AG04449 (cell line): ENCODE data around the gene SORBS1.
A peak's percentile ranks its signal among the peaks of the same experiment; 100 is the strongest.

Experiments used
- CTCF ChIA-PET: fragments of 350-600 bp; formaldehyde crosslinking; extraction: SDS; loops from one replicate; lab custom pipeline; 2021; ENCODE audit warnings: antibody characterized with exemption; lab: Yijun Ruan, JAX
- POLR2A ChIA-PET: fragments of 400-600, 350-600 bp; formaldehyde crosslinking; extraction: SDS; loops from one replicate; lab custom pipeline; 2020; ENCODE audit warnings: antibody characterized with exemption, inconsistent platforms; lab: Yijun Ruan, JAX
- DNase-seq: peaks from one replicate; pipeline ENCODE4 v3.0.0-alpha.2; 2010; ENCODE audit warnings: low read depth, low spot score
- H3K4me3 ChIP-seq: 2 replicates; pipeline ENCODE4 v1.5.1; 2011; ENCODE audit warnings: low read depth, mild to moderate bottlenecking, control low read depth, low read length
- TF ChIP-seq, protein P1 (sequence below): IDR thresholded peaks from one replicate; pipeline ENCODE4 v1.5.1; 2011; ENCODE audit warnings: mild to moderate bottlenecking, moderate library complexity, low read length, control low read depth, inconsistent platforms; ENCODE audit not compliant: insufficient read depth; ENCODE audit errors: missing control alignments

Gene SORBS1

GRCh38 chr10:95275726-95276366 is 285.3 kb downstream of the SORBS1 start:
- H3K4me3 ChIP-seq = no peak overlapping the region
- TF ChIP-seq, protein P1, sequence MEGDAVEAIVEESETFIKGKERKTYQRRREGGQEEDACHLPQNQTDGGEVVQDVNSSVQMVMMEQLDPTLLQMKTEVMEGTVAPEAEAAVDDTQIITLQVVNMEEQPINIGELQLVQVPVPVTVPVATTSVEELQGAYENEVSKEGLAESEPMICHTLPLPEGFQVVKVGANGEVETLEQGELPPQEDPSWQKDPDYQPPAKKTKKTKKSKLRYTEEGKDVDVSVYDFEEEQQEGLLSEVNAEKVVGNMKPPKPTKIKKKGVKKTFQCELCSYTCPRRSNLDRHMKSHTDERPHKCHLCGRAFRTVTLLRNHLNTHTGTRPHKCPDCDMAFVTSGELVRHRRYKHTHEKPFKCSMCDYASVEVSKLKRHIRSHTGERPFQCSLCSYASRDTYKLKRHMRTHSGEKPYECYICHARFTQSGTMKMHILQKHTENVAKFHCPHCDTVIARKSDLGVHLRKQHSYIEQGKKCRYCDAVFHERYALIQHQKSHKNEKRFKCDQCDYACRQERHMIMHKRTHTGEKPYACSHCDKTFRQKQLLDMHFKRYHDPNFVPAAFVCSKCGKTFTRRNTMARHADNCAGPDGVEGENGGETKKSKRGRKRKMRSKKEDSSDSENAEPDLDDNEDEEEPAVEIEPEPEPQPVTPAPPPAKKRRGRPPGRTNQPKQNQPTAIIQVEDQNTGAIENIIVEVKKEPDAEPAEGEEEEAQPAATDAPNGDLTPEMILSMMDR = no peak
- DNase-seq = no peak
- POLR2A ChIA-PET = no interaction called here
- CTCF ChIA-PET = interaction anchor here (2.0 to 6.3 kb wide), 3 partner anchors 13 to 32 kb away, joined by 6 to 30 read pairs (median 10); no protein-coding TSS in a partner anchor

- CTCF ChIA-PET = interaction anchor here (0.8 to 6.3 kb wide), 5 partner anchors 9 to 90 kb away, joined by 3 to 30 read pairs (median 4); no protein-coding TSS in a partner anchor
- H3K4me3 ChIP-seq = peak overlapping the region; percentile 28; the same call in 1 of the 2 replicates
- POLR2A ChIA-PET = interaction anchor here (0.7 kb wide), 2 partner anchors 24 to 26 kb away, joined by 3 read pairs; no protein-coding TSS in a partner anchor
- no peak for DNase-seq
- TF ChIP-seq, protein P1 = no peak
Measured at GRCh38 chr10:95273393-95274312, 287.5 kb downstream of the SORBS1 start.

DNA sequence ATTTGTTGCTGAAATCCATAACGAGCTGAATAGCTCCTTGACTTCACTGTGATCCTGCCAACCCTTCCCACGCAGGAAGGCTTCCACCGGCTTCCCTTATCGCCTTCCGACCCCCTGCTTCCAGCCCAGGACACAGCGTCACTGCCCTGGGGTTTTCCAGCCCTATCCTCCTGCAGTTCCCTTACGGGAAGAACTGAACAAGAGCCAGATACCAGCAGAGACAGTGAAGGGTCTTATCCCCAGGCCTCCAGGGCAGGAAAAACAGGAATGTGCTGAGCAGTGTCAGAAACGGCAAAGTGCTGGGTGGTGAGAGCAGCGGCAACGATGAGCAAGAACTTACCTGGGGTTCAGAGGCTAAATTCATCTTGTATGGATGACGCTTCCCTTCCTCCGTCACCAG is 292.7 kb downstream of the SORBS1 start:
- CTCF ChIA-PET = interaction anchor here (1.5 to 3.9 kb wide), 2 partner anchors 21 to 23 kb away, joined by 3 to 11 read pairs; no protein-coding TSS in a partner anchor
- POLR2A ChIA-PET = no interaction called here
- TF ChIP-seq, protein P1 = no peak
- H3K4me3 ChIP-seq = no peak overlapping the region
- no peak for DNase-seq

DNA sequence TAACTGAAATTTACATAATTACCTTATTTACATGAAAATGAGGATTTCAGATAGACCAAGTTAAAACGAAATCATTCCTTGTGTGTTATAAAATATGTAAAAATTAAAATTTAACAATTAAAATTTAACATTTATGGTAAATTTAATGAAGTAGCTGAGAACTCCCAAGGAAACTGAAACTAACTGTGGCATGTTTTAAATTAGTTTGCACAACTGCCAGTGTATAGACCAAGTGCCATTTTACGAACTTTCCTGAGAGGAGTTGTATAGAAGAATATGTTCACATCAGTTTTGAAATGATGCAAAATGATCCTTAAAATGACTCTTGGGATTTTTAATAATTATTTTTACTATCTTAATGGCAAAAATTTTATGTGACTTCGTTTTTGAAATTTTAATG is 293.9 kb downstream of the SORBS1 start:
- no peak for DNase-seq
- H3K4me3 ChIP-seq = no peak overlapping the region
- ChIA-PET CTCF (interaction anchor here (3.9 kb wide), 1 partner anchor 20 kb away, joined by 11 read pairs; no protein-coding TSS in a partner anchor), POLR2A (interaction anchor here (1.2 kb wide), 1 partner anchor 37 kb away, joined by 3 read pairs; no protein-coding TSS in a partner anchor)
- TF ChIP-seq, protein P1 = no peak

DNA sequence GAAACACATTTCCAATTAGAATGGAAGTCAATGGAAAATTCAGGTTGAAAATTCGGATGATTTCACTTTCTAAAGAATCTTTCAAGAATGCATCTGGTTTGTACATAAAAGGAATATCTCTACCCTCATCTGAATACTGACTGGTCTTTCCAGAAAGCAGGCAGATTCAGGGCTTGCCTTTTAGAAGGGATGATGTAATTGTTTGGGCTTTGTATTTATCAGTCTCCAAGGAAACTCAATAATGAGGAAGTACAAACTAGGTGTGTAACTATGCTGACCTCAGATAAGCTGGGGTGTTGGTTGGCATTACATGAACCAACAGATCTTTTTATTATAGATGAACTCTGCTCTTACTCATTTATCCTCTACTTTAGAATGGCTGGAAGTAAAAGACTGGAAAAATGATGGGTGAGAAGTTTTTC is 294.5 kb downstream of the SORBS1 start:
- CTCF ChIA-PET = interaction anchor here (3.9 kb wide), 1 partner anchor 20 kb away, joined by 11 read pairs; no protein-coding TSS in a partner anchor
- H3K4me3 ChIP-seq = no peak overlapping the region
- TF ChIP-seq, protein P1 = no peak
- POLR2A ChIA-PET = interaction anchor here (1.2 kb wide), 1 partner anchor 37 kb away, joined by 3 read pairs; no protein-coding TSS in a partner anchor
- peak; percentile 85 for DNase-seq
